ENCODE data around the gene SLC25A21. TPM values are rescaled to one million over a fixed set of nuclear protein-coding genes. Genes with fewer than 3 reads are reported as not detected.

The SLC25A21 gene
- polyA plus RNA-seq, 2 of the 4 experiments (the other 2 are of a cell fraction): 0.68 to 1.4 TPM

DNA sequence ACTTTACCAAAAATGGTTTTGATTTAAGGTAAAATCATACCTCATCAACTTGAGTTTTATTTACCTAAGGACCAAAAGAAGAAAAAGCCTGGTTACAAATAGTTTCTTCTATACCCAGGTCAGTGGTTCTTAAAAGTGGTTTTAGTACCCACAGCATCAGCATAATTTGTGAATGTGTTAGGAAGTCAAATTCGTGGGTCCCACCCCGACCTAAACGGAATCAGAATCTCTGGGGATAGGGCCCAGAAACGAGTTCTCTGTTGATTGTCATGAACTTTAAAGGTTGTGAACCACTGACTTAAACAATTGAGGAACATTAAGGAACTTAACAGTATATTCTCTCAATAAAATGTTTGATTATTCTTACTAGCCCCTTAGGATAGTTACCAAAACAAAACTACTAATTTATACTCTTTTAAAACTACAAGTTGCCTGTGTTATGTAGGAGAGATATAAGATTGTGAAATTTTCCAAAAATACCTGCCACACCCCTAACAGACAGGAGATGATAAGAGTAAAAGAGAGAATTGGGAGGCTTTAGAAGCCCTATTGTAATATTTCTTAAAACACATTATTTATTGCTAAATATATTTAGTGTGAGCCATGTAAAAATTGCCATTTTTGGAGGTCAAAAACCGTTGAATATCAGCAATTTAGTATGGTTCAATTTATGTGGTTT, 669 bp upstream of the SLC25A21 start:
- ATAC-seq (no peak), DNase-seq (ENCODE audit: low read depth in 1 of 2, low spot score in 1 of 2) (no peak), FAIRE-seq (no peak)
- Histone ChIP-seq H3K4me2 (peak overlapping the region; percentile 86), H3K4me3 (peak overlapping the region; percentile 59), H3K4me1 (peaks cover 7% of the 10 kb centered on the region; the same call in 2 of the 3 replicates), H3K9me3 (no peaks in the 10 kb centered on the region), H3K27ac (peak overlapping the region; percentile 82 to 89; a peak in 5 of 6 replicates)
- ChIA-PET POLR2A (interaction anchor here (2.5 kb wide), 1 partner anchor 25 kb away, joined by 20 read pairs; the partner anchor contains the start of gene MIPOL1), CTCF (interaction anchor here (2.3 to 3.1 kb wide), 2 partner anchors 24 to 57 kb away, joined by 11 to 12 read pairs; partner anchors contain the start of gene MIPOL1)
- 45% methylated on average over 5 of the region's 5 CpGs for WGBS (ENCODE audit: missing lambda C conversion rate)
- TF ChIP-seq ZSCAN20 (CRISPR knock-in tag; IDR thresholded peaks at IDR 0.05) (no peak), EHF (CRISPR knock-in tag; IDR thresholded peaks at IDR 0.05) (no peak), HOXB5 (CRISPR knock-in tag; IDR thresholded peaks at IDR 0.05) (no peak), FOSB (CRISPR knock-in tag; IDR thresholded peaks at IDR 0.05) (no peak), PHF8 (IDR thresholded peaks at IDR 0.05; ENCODE audit: borderline replicate concordance, low read depth) (no peak), HDAC2 (IDR thresholded peaks at IDR 0.05) (no peak), ZC3H11A (IDR thresholded peaks at IDR 0.05) (no peak), NR3C1 (IDR thresholded peaks at IDR 0.05) (no peak), NFE2L2 (conservative IDR thresholded peaks at IDR 0.05; ENCODE audit: low read length) (no peak), SMC3 (IDR thresholded peaks at IDR 0.05) (no peak)

DNA sequence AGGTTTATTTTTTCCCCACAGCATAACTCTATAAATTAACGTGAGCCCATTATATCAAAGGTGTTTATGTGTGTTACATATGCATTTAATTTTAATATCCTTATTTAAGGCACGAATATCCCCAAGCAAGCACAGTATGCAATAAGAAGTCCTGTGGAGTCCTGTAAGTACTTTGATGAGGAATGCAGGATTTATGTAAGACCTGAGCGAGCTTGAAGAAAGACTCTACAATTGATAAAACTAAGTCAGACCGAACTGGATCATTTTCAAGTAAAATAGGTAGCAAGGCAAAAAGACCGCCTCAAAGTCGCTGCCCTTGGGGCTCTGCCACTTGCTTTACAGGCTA, 755 bp downstream of the SLC25A21 start:
- TF ChIP-seq KDM1A (IDR thresholded peaks at IDR 0.05; ENCODE audit: low read depth): no peak
- no peak for TF ChIP-seq EP300 (IDR thresholded peaks at IDR 0.05)
- TF ChIP-seq, protein P1, sequence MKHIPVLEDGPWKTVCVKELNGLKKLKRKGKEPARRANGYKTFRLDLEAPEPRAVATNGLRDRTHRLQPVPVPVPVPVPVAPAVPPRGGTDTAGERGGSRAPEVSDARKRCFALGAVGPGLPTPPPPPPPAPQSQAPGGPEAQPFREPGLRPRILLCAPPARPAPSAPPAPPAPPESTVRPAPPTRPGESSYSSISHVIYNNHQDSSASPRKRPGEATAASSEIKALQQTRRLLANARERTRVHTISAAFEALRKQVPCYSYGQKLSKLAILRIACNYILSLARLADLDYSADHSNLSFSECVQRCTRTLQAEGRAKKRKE (CRISPR knock-in tag; IDR thresholded peaks at IDR 0.05; ENCODE audit: low read depth): no peak
- no peak for TF ChIP-seq MYC (IDR thresholded peaks at IDR 0.05; ENCODE audit: borderline replicate concordance, low read length)
- peak overlapping the region; percentile 86 for H3K4me2 ChIP-seq
- ATAC-seq: peak; percentile 62 to 67
- no peaks in the 10 kb centered on the region for H3K9me3 ChIP-seq
- peak overlapping the region; percentile 59 for H3K4me3 ChIP-seq
- ChIA-PET CTCF (interaction anchor here (0.7 to 3.1 kb wide), 8 partner anchors 18 to 566 kb away, joined by 3 to 12 read pairs (median 4); partner anchors contain the start of gene MIPOL1), POLR2A (interaction anchor here (1.0 to 2.5 kb wide), 4 partner anchors 26 to 509 kb away, joined by 3 to 20 read pairs (median 4); partner anchors contain the start of gene MIPOL1)
- WGBS (ENCODE audit: missing lambda C conversion rate): 4% methylated on average over 6 of the region's 6 CpGs
- no peak for DNase-seq (ENCODE audit: low read depth in 1 of 2, low spot score in 1 of 2)
- FAIRE-seq: no peak
- H3K27ac ChIP-seq: peak overlapping the region; percentile 82 to 89
- peaks cover 7% of the 10 kb centered on the region; the same call in 2 of the 3 replicates for H3K4me1 ChIP-seq

DNA sequence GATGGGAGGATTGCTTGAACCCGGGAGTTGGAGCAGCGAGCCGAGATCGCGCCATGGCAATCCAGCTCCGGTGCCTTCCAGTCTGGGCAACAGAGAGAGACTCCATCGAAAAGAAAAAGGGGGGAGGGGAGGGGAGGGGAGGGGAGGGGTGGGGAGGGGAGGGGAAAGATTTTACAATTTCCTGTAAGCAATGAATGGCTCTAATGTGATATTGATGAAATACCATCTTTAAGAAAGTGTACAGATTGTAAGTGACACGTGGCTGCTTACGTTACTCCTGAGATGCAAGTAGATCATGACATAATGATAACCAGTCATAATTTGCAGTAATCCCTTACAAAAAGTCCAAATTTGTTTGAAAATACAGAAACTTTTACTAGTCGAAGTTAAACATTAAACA, 1.4 kb downstream of the SLC25A21 start:
- CTCF ChIA-PET: interaction anchor here (0.6 to 3.1 kb wide), 8 partner anchors 17 to 514 kb away, joined by 3 to 12 read pairs (median 3); partner anchors contain the start of gene MIPOL1
- Histone ChIP-seq H3K27ac (no peak overlapping the region), H3K9me3 (no peaks in the 10 kb centered on the region), H3K4me1 (peaks cover 7% of the 10 kb centered on the region; the same call in 2 of the 3 replicates), H3K4me3 (no peak overlapping the region), H3K4me2 (no peak overlapping the region)
- no peak for FAIRE-seq
- no peak for DNase-seq (ENCODE audit: low read depth in 1 of 2, low spot score in 1 of 2)
- WGBS (ENCODE audit: missing lambda C conversion rate): 69% methylated on average over 10 of the region's 10 CpGs
- POLR2A ChIA-PET: interaction anchor here (1.3 to 2.5 kb wide), 2 partner anchors 27 to 59 kb away, joined by 4 to 20 read pairs; partner anchors contain the start of gene MIPOL1
- TF ChIP-seq EHMT2 (IDR thresholded peaks at IDR 0.05; ENCODE audit: low read depth): no peak
- no peak for TF ChIP-seq POLR2A (IDR thresholded peaks at IDR 0.05; ENCODE audit: low read length)
- TF ChIP-seq TFCP2L1 (CRISPR knock-in tag; IDR thresholded peaks at IDR 0.05): no peak
- TF ChIP-seq POLR2AphosphoS2 (conservative IDR thresholded peaks at IDR 0.05; ENCODE audit: low read length): no peak
- TF ChIP-seq FOSB (CRISPR knock-in tag; IDR thresholded peaks at IDR 0.05): no peak
- TF ChIP-seq, protein P2, sequence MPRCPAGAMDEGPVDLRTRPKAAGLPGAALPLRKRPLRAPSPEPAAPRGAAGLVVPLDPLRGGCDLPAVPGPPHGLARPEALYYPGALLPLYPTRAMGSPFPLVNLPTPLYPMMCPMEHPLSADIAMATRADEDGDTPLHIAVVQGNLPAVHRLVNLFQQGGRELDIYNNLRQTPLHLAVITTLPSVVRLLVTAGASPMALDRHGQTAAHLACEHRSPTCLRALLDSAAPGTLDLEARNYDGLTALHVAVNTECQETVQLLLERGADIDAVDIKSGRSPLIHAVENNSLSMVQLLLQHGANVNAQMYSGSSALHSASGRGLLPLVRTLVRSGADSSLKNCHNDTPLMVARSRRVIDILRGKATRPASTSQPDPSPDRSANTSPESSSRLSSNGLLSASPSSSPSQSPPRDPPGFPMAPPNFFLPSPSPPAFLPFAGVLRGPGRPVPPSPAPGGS (IDR thresholded peaks at IDR 0.05): no peak
- no peak for TF ChIP-seq JUN (IDR thresholded peaks at IDR 0.05)
- TF ChIP-seq FOXS1 (CRISPR knock-in tag; IDR thresholded peaks at IDR 0.05): no peak
- TF ChIP-seq, protein P3, sequence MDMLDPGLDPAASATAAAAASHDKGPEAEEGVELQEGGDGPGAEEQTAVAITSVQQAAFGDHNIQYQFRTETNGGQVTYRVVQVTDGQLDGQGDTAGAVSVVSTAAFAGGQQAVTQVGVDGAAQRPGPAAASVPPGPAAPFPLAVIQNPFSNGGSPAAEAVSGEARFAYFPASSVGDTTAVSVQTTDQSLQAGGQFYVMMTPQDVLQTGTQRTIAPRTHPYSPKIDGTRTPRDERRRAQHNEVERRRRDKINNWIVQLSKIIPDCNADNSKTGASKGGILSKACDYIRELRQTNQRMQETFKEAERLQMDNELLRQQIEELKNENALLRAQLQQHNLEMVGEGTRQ (IDR thresholded peaks at IDR 0.05): no peak
- TF ChIP-seq CHD4 (IDR thresholded peaks at IDR 0.05; ENCODE audit: borderline replicate concordance): no peak
- TF ChIP-seq, protein P4, sequence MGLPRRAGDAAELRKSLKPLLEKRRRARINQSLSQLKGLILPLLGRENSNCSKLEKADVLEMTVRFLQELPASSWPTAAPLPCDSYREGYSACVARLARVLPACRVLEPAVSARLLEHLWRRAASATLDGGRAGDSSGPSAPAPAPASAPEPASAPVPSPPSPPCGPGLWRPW (IDR thresholded peaks at IDR 0.05): no peak
- no peak for TF ChIP-seq JUNB (IDR thresholded peaks at IDR 0.05)
- no peak for TF ChIP-seq CBX2 (IDR thresholded peaks at IDR 0.05; ENCODE audit: borderline replicate concordance, low read depth)
- TF ChIP-seq TP53 (CRISPR knock-in tag; IDR thresholded peaks at IDR 0.05): no peak
- no peak for TF ChIP-seq CEBPB (IDR thresholded peaks at IDR 0.05)
- TF ChIP-seq ZFP36 (IDR thresholded peaks at IDR 0.05; ENCODE audit: borderline replicate concordance, partially characterized antibody): no peak
- TF ChIP-seq, protein P5, sequence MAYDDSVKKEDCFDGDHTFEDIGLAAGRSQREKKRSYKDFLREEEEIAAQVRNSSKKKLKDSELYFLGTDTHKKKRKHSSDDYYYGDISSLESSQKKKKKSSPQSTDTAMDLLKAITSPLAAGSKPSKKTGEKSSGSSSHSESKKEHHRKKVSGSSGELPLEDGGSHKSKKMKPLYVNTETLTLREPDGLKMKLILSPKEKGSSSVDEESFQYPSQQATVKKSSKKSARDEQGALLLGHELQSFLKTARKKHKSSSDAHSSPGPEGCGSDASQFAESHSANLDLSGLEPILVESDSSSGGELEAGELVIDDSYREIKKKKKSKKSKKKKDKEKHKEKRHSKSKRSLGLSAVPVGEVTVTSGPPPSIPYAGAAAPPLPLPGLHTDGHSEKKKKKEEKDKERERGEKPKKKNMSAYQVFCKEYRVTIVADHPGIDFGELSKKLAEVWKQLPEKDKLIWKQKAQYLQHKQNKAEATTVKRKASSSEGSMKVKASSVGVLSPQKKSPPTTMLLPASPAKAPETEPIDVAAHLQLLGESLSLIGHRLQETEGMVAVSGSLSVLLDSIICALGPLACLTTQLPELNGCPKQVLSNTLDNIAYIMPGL (CRISPR knock-in tag; IDR thresholded peaks at IDR 0.05; ENCODE audit: borderline replicate concordance): no peak
- no peak for ATAC-seq
